Kidney (tissue), 14 donors: ENCODE results near the gene FAM193A. TPM values are rescaled to one million over a fixed set of nuclear protein-coding genes. Genes with fewer than 3 reads are reported as not detected.

Experiments used
- DNase-seq, 5 donors: peaks; one replicate each; pipeline ENCODE4 v3.0.0-alpha.2; 2013 to 2020
- FAIRE-seq: peaks from 2 replicates; lab custom pipeline; 2012; peaks lifted over from hg19 to GRCh38; lab: Jason Lieb, UNC
- H3K27ac ChIP-seq, 2 donors: one replicate each; pipeline ENCODE4 v1.7.0; 2013; ENCODE audit warnings: low read depth in 2 of 2, low read length in 2 of 2, inconsistent platforms in 1 of 2
- H3K27me3 ChIP-seq: one replicate; pipeline ENCODE4 v1.7.1; 2013; ENCODE audit warnings: low read length, inconsistent platforms; ENCODE audit not compliant: control insufficient read depth, insufficient read depth
- H3K36me3 ChIP-seq, 3 donors: one replicate each; pipeline versions ENCODE4 v1.7.0 to v1.7.1; 2013; ENCODE audit warnings: low read length in 3 of 3, control low read depth in 1 of 3, inconsistent platforms in 1 of 3; ENCODE audit not compliant: insufficient read depth in 3 of 3, control insufficient read depth in 2 of 3
- H3K4me1 ChIP-seq, 3 donors: one replicate each; pipeline versions ENCODE4 v1.7.0 to v1.7.1; 2013; ENCODE audit warnings: low read length in 3 of 3, inconsistent platforms in 1 of 3, low read depth in 1 of 3; ENCODE audit not compliant: control insufficient read depth in 2 of 3, insufficient read depth in 2 of 3
- H3K4me3 ChIP-seq, 3 donors: one replicate each; pipeline versions ENCODE4 v1.7.0 to v1.8.1; 2013; ENCODE audit warnings: low read length in 3 of 3, control low read depth in 1 of 3, inconsistent platforms in 1 of 3
- H3K9ac ChIP-seq, 3 donors: one replicate each; pipeline versions ENCODE4 v1.7.0 to v1.7.1; 2013; ENCODE audit warnings: low read length in 3 of 3, control low read depth in 1 of 3, inconsistent platforms in 1 of 3
- H3K9me3 ChIP-seq, 3 donors: one replicate each; pipeline versions ENCODE4 v1.7.0 to v1.7.1; 2013; ENCODE audit warnings: low read length in 3 of 3, control low read depth in 1 of 3, inconsistent platforms in 1 of 3; ENCODE audit not compliant: control insufficient read depth in 2 of 3, insufficient read depth in 1 of 3
- intact Hi-C: fragments of 100-400 bp; cut with DNase I; formaldehyde crosslinking; loops from one replicate; pipeline ENCODE4 v1.11.1; 2022
- polyA plus RNA-seq: library from polyadenylated mRNA; stranded (reverse); fragments of 350-450 nt; fragmentation: Illumina TruSeq; extraction: RNeasy Lipid Tissue Mini Kit (QIAGEN cat#74804); gene quantifications from one replicate; pipeline ENCODE4 v1.2.3, GENCODE V29; 2014; ENCODE audit warnings: low read depth, low replicate concordance; ENCODE audit not compliant: insufficient read depth
- total RNA-seq: library from RNA; stranded (reverse); fragmentation: NEBNext Ultra II Directional; extraction: Animal tissue kit (Norgen Biotek cat#: 25700); gene quantifications from one replicate; pipeline ENCODE4 v1.2.1, GENCODE V29; 2021
- TF ChIP-seq, protein P1 (sequence below): IDR thresholded peaks from 3 replicates; pipeline ENCODE4 v1.5.1; 2012; ENCODE audit warnings: mild to moderate bottlenecking, moderate library complexity, borderline replicate concordance; ENCODE audit not compliant: insufficient read depth; ENCODE audit errors: extremely low read depth
- donor health status: control.
- donor health status: control.
- donor health status: control.
- donor health status: control.
- donor health status: control.
- donor health status: DM: yes; HTN: yes; CAD: no.
- donor health status: Normal renal cell carcinoma (clear cell type).

The FAM193A gene
- total and polyA plus RNA-seq, 2 donors from 2014 or later, result 6.3 to 29.3 TPM

DNA sequence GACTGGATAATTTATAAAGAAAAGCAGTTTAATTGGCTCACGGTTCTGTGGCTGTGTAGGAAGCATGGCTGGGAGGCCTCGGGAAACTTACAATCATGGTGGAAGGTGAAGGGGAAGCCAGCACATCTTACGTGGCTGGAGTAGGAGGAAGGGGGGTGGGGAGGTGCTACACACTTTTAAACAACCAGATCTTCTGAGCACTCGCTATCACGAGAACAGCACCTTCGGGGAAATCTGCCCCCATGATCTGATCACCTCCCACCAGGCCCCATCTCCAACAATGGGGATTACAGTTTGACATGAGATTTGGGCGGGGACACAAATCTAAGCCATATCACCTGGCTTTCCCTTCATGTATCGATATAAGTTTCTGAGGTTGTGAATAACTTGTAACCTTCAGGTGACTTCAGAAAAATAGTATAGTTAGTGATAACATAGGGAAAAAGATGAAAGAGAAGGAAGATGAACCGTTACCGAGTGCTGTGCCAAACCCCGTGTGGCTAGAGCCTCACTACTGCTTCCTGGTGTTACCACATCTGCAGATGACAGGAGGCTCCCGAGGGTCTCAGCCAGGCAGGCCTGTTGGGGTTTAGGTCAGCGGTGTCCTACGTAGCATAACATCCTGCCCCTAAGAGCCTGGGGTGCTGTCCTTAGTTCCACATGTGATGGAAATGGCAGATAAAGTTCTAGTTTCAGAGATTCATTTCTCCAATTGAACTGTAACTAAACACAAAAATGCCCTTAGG, 116.1 kb downstream of the FAM193A start:
- Histone ChIP-seq H3K4me1 (no peaks in the 10 kb centered on the region), H3K9me3 (no peaks in the 10 kb centered on the region), H3K4me3 (no peak overlapping the region), H3K9ac (no peak overlapping the region), H3K27me3 (no peaks in the 10 kb centered on the region), H3K36me3 (peaks cover 6 to 34% (median 19%) of the 10 kb centered on the region in 3 donors), H3K27ac (no peak overlapping the region)
- no peak for DNase-seq
- intact Hi-C loops, result no loop called here
- TF ChIP-seq, protein P1, sequence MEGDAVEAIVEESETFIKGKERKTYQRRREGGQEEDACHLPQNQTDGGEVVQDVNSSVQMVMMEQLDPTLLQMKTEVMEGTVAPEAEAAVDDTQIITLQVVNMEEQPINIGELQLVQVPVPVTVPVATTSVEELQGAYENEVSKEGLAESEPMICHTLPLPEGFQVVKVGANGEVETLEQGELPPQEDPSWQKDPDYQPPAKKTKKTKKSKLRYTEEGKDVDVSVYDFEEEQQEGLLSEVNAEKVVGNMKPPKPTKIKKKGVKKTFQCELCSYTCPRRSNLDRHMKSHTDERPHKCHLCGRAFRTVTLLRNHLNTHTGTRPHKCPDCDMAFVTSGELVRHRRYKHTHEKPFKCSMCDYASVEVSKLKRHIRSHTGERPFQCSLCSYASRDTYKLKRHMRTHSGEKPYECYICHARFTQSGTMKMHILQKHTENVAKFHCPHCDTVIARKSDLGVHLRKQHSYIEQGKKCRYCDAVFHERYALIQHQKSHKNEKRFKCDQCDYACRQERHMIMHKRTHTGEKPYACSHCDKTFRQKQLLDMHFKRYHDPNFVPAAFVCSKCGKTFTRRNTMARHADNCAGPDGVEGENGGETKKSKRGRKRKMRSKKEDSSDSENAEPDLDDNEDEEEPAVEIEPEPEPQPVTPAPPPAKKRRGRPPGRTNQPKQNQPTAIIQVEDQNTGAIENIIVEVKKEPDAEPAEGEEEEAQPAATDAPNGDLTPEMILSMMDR, result no peak
- no peak for FAIRE-seq

DNA sequence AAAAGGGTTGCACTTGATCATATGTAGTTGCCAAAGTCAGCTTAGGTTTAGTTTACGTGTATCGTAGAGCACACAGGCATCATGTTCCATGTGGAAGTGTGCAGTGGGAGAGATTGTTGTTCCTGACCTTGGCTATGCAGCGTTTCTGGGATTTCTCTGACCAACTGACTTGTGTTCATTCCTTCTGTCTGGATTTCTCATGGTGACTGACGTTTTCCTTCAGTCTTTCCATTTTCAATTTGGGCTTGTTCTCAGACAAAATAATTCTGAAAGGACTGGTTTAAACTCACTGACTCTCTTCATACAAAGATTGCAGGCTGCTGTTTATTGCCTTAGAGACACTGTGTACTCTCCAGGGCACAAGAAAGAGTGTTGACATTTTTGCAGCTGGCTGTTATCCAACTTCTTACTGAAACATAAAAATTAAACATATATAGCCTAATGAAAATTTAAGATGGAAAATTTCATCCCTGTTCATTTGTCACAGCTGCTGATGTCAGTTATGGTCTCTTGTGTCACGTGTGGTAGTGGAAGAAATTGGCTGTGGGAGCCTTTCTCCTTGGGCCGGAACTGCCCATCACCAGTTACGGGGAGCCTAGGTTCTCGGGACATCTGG, 124.3 kb downstream of the FAM193A start:
- Histone ChIP-seq H3K9ac (no peak overlapping the region), H3K9me3 (no peaks in the 10 kb centered on the region), H3K4me3 (no peak overlapping the region), H3K4me1 (peaks cover 0 to 2% (median 0%) of the 10 kb centered on the region in 3 donors), H3K27ac (no peak overlapping the region), H3K27me3 (no peaks in the 10 kb centered on the region), H3K36me3 (peaks cover 2 to 27% (median 27%) of the 10 kb centered on the region in 3 donors)
- TF ChIP-seq, protein P1, result no peak
- peak in 2 of 5 donors; percentile 9 to 62 for DNase-seq
- FAIRE-seq, result no peak
- intact Hi-C loops, result no loop called here

DNA sequence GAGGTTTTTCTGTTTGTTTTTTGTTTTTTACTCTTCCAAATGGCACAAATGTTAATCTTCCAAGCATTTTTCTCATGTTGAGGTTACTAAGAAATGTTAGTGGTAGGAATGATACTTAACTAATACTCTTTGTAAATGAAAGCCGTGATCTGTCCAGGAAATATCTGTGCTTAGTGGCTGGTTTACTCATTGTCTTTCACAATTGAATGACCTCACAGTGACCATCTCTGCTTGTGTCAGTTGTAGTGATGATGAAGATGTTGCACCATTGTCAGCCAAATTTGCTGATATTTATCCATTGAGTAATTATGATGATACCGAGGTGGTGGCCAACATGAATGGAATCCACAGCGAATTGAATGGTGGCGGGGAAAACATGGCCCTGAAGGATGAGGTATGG, 126.2 kb downstream of the FAM193A start:
- peaks cover 2 to 27% (median 20%) of the 10 kb centered on the region in 3 donors for H3K36me3 ChIP-seq
- H3K27me3 ChIP-seq, result no peaks in the 10 kb centered on the region
- H3K9ac ChIP-seq, result no peak overlapping the region
- DNase-seq (no peak), FAIRE-seq (no peak)
- H3K9me3 ChIP-seq, result no peaks in the 10 kb centered on the region
- intact Hi-C loops, result no loop called here
- no peak overlapping the region for H3K27ac ChIP-seq
- no peak overlapping the region for H3K4me3 ChIP-seq
- H3K4me1 ChIP-seq, result peaks cover 0 to 2% (median 2%) of the 10 kb centered on the region in 3 donors
- TF ChIP-seq, protein P1, result no peak
